Measurements from ENCODE around the gene MRPL36. TPM values are rescaled to one million over a fixed set of nuclear protein-coding genes. Genes with fewer than 3 reads are reported as not detected.

The MRPL36 gene
- total RNA-seq, 1 experiment from 2014 or later, result 102 TPM

DNA sequence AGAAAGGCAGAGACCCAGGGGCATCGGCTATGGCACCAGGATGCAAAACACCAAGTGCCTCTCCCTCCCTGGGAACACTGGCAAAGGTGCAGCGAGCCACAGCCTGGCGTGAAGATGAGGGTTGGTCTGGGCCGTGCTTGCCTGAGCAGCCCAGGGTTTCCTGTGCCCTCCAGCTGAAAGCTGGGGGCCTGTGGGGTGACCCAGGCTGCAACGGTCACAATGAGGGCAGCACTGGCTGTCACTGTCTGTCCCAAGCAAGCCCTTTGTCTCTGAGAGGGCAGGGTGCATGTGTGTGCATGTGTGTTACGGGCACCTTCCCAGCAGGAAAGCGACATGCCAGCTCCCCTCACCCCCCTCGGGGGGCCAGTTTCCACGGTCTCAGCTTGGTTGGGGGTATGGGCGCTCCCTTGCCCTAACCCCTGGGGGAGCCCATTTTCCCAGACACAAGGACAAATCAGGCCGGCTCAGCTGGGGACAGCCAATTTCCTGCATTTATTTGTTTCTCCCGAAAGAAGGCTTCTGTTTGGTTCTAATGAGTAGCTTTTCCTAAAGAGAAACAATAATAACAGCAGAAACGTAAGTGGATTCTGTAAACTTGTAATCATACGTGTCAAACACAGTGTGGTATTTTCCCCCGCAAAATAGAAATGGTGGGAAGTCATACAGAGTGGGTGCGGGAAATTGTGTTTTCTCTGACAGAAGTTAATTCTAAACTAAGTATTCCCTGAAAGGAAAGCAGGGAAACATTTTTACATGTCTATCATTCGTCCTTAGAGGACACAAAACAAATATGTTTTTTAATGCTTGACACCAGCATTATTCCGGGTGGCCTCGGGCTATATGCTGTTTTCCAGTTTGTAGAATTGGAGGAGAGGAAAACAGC is 21.3 kb downstream of the MRPL36 start:
- POLR2A ChIA-PET (ENCODE audit: low non-redundant PET), result no interaction called here
- H3K4me3 ChIP-seq (ENCODE audit: low read depth, low read length, poor library complexity, severe bottlenecking), result no peak overlapping the region
- H3K27ac ChIP-seq (ENCODE audit: low read depth, low read length, poor library complexity, severe bottlenecking), result no peak overlapping the region
- CTCF ChIA-PET, result no interaction called here
- H3K36me3 ChIP-seq (ENCODE audit: insufficient read depth, low read length, poor library complexity, severe bottlenecking), result no peaks in the 10 kb centered on the region
- peaks cover 11% of the 10 kb centered on the region for H3K27me3 ChIP-seq (replicated peaks; ENCODE audit: insufficient read depth, low read depth, low read length, poor library complexity)
- no TSS peak for BruUV-seq (replicated peaks)
- no peak for DNase-seq (ENCODE audit: low spot score)
- intact Hi-C loops (cut with micrococcal nuclease; ENCODE audit: unreplicated experiment), result no loop called here
- TF ChIP-seq, protein P1, sequence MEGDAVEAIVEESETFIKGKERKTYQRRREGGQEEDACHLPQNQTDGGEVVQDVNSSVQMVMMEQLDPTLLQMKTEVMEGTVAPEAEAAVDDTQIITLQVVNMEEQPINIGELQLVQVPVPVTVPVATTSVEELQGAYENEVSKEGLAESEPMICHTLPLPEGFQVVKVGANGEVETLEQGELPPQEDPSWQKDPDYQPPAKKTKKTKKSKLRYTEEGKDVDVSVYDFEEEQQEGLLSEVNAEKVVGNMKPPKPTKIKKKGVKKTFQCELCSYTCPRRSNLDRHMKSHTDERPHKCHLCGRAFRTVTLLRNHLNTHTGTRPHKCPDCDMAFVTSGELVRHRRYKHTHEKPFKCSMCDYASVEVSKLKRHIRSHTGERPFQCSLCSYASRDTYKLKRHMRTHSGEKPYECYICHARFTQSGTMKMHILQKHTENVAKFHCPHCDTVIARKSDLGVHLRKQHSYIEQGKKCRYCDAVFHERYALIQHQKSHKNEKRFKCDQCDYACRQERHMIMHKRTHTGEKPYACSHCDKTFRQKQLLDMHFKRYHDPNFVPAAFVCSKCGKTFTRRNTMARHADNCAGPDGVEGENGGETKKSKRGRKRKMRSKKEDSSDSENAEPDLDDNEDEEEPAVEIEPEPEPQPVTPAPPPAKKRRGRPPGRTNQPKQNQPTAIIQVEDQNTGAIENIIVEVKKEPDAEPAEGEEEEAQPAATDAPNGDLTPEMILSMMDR (conservative IDR thresholded peaks at IDR 0.05; ENCODE audit: low read depth, low read length), result no peak
- no peak for TF ChIP-seq EZH2 (IDR thresholded peaks at IDR 0.05; ENCODE audit: borderline replicate concordance, low read depth, low read length, poor library complexity, severe bottlenecking)
- H3K4me1 ChIP-seq (ENCODE audit: insufficient read depth, low read length, poor library complexity, severe bottlenecking), result peaks cover 7% of the 10 kb centered on the region
- no peaks in the 10 kb centered on the region for H3K9me3 ChIP-seq (ENCODE audit: low read depth, low read length, poor library complexity, severe bottlenecking)

DNA sequence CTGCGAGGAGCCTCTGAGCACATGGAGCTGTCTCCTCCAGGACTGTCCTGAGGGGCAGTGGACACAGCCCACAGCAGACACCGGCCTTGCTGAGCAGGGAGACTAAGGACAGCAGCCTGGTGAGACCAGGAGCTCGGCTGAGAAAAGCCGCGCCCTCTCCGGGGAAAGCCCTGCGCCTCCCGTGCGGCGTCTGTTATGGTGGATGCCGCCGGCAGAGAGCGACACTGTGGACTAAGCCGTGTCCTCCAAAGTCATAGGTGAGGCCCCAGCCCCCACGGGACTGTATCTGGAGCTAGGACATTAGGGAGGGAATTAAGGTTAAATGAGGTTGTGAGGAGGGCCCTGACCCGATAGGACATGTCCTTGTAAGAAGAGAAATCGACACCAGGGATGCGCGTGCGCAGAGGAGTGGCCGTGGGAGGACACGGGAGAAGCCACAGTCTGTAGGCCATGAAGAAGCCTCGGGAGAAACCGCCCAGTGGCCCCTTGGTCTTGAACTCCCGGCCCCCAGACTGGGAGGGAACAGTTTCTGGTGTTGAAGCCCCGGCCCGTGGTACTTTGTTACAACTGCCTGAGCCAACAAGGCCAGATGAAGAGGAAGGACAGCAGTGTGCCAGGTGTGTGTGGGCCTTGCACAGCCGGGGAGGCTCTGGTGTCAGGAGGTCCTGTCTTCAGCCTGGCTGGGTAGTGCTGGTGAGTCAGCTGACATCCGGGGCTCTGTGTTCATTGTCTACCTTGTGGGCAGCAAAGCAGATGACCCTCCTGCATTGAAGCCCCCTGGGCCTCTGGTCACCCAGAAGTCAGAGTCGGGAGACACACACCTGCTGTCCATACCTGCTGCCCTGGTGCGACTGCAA is 22.1 kb downstream of the MRPL36 start:
- intact Hi-C loops (cut with micrococcal nuclease; ENCODE audit: unreplicated experiment), result no loop called here
- no peaks in the 10 kb centered on the region for H3K36me3 ChIP-seq (ENCODE audit: insufficient read depth, low read length, poor library complexity, severe bottlenecking)
- H3K27me3 ChIP-seq (replicated peaks; ENCODE audit: insufficient read depth, low read depth, low read length, poor library complexity), result peaks cover 19% of the 10 kb centered on the region
- H3K4me1 ChIP-seq (ENCODE audit: insufficient read depth, low read length, poor library complexity, severe bottlenecking), result no peaks in the 10 kb centered on the region
- DNase-seq (ENCODE audit: low spot score), result no peak
- no TSS peak for BruUV-seq (replicated peaks)
- H3K9me3 ChIP-seq (ENCODE audit: low read depth, low read length, poor library complexity, severe bottlenecking), result no peaks in the 10 kb centered on the region
- POLR2A ChIA-PET (ENCODE audit: low non-redundant PET), result no interaction called here
- H3K27ac ChIP-seq (ENCODE audit: low read depth, low read length, poor library complexity, severe bottlenecking), result no peak overlapping the region
- no peak overlapping the region for H3K4me3 ChIP-seq (ENCODE audit: low read depth, low read length, poor library complexity, severe bottlenecking)
- CTCF ChIA-PET, result no interaction called here
- no peak for TF ChIP-seq EZH2 (IDR thresholded peaks at IDR 0.05; ENCODE audit: borderline replicate concordance, low read depth, low read length, poor library complexity, severe bottlenecking)
- TF ChIP-seq, protein P1 (conservative IDR thresholded peaks at IDR 0.05; ENCODE audit: low read depth, low read length), result no peak

DNA sequence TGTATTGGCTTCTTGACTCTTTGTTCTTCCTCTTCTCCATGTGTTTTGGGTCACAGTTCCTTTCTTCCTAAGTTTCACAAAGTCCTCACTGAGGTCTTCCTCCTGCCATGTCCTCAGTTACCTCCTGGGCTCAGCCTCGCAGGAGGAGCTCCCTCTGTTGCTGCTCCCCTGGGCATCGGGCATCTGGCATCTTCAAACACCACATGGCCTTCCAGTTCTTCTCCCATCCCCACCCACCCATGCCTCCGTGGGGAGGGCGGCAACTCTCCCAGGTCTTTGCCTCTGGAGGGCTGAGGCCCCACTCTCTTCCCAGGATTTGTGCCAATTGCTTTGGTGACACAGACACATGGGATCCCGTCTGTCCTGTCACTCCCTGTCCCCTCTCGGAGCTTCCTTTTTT is 22.8 kb downstream of the MRPL36 start:
- BruUV-seq (replicated peaks), result no TSS peak
- DNase-seq (ENCODE audit: low spot score), result no peak
- ChIA-PET CTCF (no interaction called here), POLR2A (ENCODE audit: low non-redundant PET) (no interaction called here)
- Histone ChIP-seq H3K4me3 (ENCODE audit: low read depth, low read length, poor library complexity, severe bottlenecking) (no peak overlapping the region), H3K36me3 (ENCODE audit: insufficient read depth, low read length, poor library complexity, severe bottlenecking) (no peaks in the 10 kb centered on the region), H3K4me1 (ENCODE audit: insufficient read depth, low read length, poor library complexity, severe bottlenecking) (no peaks in the 10 kb centered on the region), H3K27ac (ENCODE audit: low read depth, low read length, poor library complexity, severe bottlenecking) (no peak overlapping the region), H3K27me3 (replicated peaks; ENCODE audit: insufficient read depth, low read depth, low read length, poor library complexity) (peaks cover 25% of the 10 kb centered on the region), H3K9me3 (ENCODE audit: low read depth, low read length, poor library complexity, severe bottlenecking) (no peaks in the 10 kb centered on the region)
- intact Hi-C loops (cut with micrococcal nuclease; ENCODE audit: unreplicated experiment), result no loop called here
- TF ChIP-seq, protein P1 (conservative IDR thresholded peaks at IDR 0.05; ENCODE audit: low read depth, low read length), result no peak
- no peak for TF ChIP-seq EZH2 (IDR thresholded peaks at IDR 0.05; ENCODE audit: borderline replicate concordance, low read depth, low read length, poor library complexity, severe bottlenecking)

All from A673 (cell line).